Osteocyte (in vitro differentiated cells): Measurements from ENCODE around the gene ZNF79. TPM values are rescaled to one million over a fixed set of nuclear protein-coding genes. Genes with fewer than 3 reads are reported as not detected.

ENCODE experiments used
- DNase-seq: peaks from one replicate; pipeline ENCODE4 v3.0.0; 2021; ENCODE audit warnings: mixed read lengths; ENCODE audit not compliant: unreplicated experiment; ENCODE audit errors: extremely low spot score
- H3K27ac Mint-ChIP-seq: one replicate; pipeline ENCODE4 v1.8.0; 2021; ENCODE audit warnings: mild to moderate bottlenecking, mixed read lengths; ENCODE audit not compliant: unreplicated experiment
- H3K27me3 Mint-ChIP-seq: one replicate; pipeline ENCODE4 v1.8.0; 2021; ENCODE audit warnings: mixed read lengths; ENCODE audit not compliant: unreplicated experiment
- H3K36me3 Mint-ChIP-seq: one replicate; pipeline ENCODE4 v1.8.0; 2021; ENCODE audit warnings: mixed read lengths; ENCODE audit not compliant: unreplicated experiment
- H3K4me1 Mint-ChIP-seq: one replicate; pipeline ENCODE4 v1.8.0; 2021; ENCODE audit warnings: mixed read lengths; ENCODE audit not compliant: unreplicated experiment
- H3K4me3 Mint-ChIP-seq: one replicate; pipeline ENCODE4 v1.8.0; 2021; ENCODE audit warnings: mild to moderate bottlenecking, moderate library complexity, mixed read lengths; ENCODE audit not compliant: unreplicated experiment
- H3K9me3 Mint-ChIP-seq: one replicate; pipeline ENCODE4 v1.8.0; 2021; ENCODE audit warnings: mixed read lengths; ENCODE audit not compliant: unreplicated experiment
- CTCF ChIP-seq: fragments of 200-600 bp; sonication (generic); IDR thresholded peaks from 2 replicates; pipeline ENCODE4 v1.5.0; 2021; ENCODE audit warnings: antibody characterized with exemption, mild to moderate bottlenecking, moderate library complexity
- total RNA-seq: library from RNA; stranded (reverse); gene quantifications from 2 replicates; pipeline ENCODE4 v1.2.1, GENCODE V29; 2021

Gene ZNF79
- total RNA-seq, 1 donor from 2014 or later, result 9.0 TPM

- Mint-ChIP-seq H3K36me3 (peaks cover 2% of the 10 kb centered on the region), H3K4me1 (peaks cover 39% of the 10 kb centered on the region), H3K27ac (no peak overlapping the region), H3K4me3 (no peak overlapping the region), H3K9me3 (no peaks in the 10 kb centered on the region), H3K27me3 (no peaks in the 10 kb centered on the region)
- DNase-seq, result no peak
- no peak for TF ChIP-seq CTCF
Observed at GRCh38 chr9:127421057-127421456, 3.1 kb upstream of the ZNF79 start.

- Mint-ChIP-seq H3K27ac (no peak overlapping the region), H3K4me3 (peak overlapping the region; percentile 96), H3K9me3 (no peaks in the 10 kb centered on the region), H3K27me3 (no peaks in the 10 kb centered on the region), H3K36me3 (peaks cover 2% of the 10 kb centered on the region), H3K4me1 (peaks cover 40% of the 10 kb centered on the region)
- DNase-seq, result no peak
- no peak for TF ChIP-seq CTCF
Observed at GRCh38 chr9:127422133-127422782, 1.9 kb upstream of the ZNF79 start.

GRCh38 chr9:127422787-127423186, 1.4 kb upstream of the ZNF79 start:
- peak overlapping the region; percentile 96 for H3K4me3 Mint-ChIP-seq
- TF ChIP-seq CTCF, result no peak
- no peaks in the 10 kb centered on the region for H3K9me3 Mint-ChIP-seq
- DNase-seq, result no peak
- no peaks in the 10 kb centered on the region for H3K27me3 Mint-ChIP-seq
- H3K4me1 Mint-ChIP-seq, result peaks cover 38% of the 10 kb centered on the region
- peaks cover 2% of the 10 kb centered on the region for H3K36me3 Mint-ChIP-seq
- H3K27ac Mint-ChIP-seq, result peak overlapping the region; percentile 99

- H3K4me1 Mint-ChIP-seq, result peaks cover 38% of the 10 kb centered on the region
- H3K9me3 Mint-ChIP-seq, result no peaks in the 10 kb centered on the region
- no peaks in the 10 kb centered on the region for H3K27me3 Mint-ChIP-seq
- peak overlapping the region; percentile 99 for H3K27ac Mint-ChIP-seq
- no peak for TF ChIP-seq CTCF
- peaks cover 5% of the 10 kb centered on the region for H3K36me3 Mint-ChIP-seq
- peak overlapping the region; percentile 96 for H3K4me3 Mint-ChIP-seq
- DNase-seq, result no peak
Observed at GRCh38 chr9:127423476-127423933, 677 bp upstream of the ZNF79 start.

- Mint-ChIP-seq H3K27me3 (no peaks in the 10 kb centered on the region), H3K27ac (peak overlapping the region; percentile 99), H3K4me3 (peak overlapping the region; percentile 96), H3K36me3 (peaks cover 3% of the 10 kb centered on the region), H3K4me1 (peaks cover 36% of the 10 kb centered on the region), H3K9me3 (no peaks in the 10 kb centered on the region)
- TF ChIP-seq CTCF, result peak; percentile 13
- DNase-seq, result no peak
Observed at GRCh38 chr9:127424676-127424999, 456 bp downstream of the ZNF79 start.
